Ovary (tissue), 9 donors: ENCODE results near the gene CACNA2D3. TPM values are rescaled to one million over a fixed set of nuclear protein-coding genes. Genes with fewer than 3 reads are reported as not detected.

Experiments
- DNase-seq, 5 donors: peaks; one replicate each; pipeline ENCODE4 v3.0.0-alpha.2; 2019 to 2020
- H3K27ac ChIP-seq, 2 donors: fragments of 200-600 bp; one replicate each; pipeline versions ENCODE4 v1.5.1 to v1.8.0; 2019 to 2022
- H3K27me3 ChIP-seq: fragments of 200-600 bp; one replicate; pipeline ENCODE4 v1.8.0; 2022
- H3K36me3 ChIP-seq: fragments of 200-600 bp; sonication (generic); one replicate; pipeline ENCODE4 v1.5.1; 2019
- H3K4me1 ChIP-seq: one replicate; pipeline ENCODE4 v1.8.1; 2013; ENCODE audit warnings: mild to moderate bottlenecking, moderate library complexity; ENCODE audit not compliant: insufficient read depth
- H3K4me3 ChIP-seq: fragments of 200-600 bp; sonication (generic); one replicate; pipeline ENCODE4 v1.5.1; 2017
- H3K9me3 ChIP-seq, 2 donors: fragments of 200-600 bp in 1 of 2; sonication (generic) in 1 of 2; one replicate each; pipeline versions ENCODE4 v1.5.1 to v1.8.1; 2013 to 2019; ENCODE audit warnings: mild to moderate bottlenecking in 1 of 2, moderate library complexity in 1 of 2
- CTCF ChIP-seq, 3 donors: fragments of 450-650 bp in 2 of 3; fragments of 200-600 bp in 1 of 3; IDR thresholded peaks; one replicate each; pipeline versions ENCODE4 v1.5.1 to v1.8.0; 2016 to 2022; ENCODE audit warnings: antibody characterized with exemption in 3 of 3, mild to moderate bottlenecking in 1 of 3
- EP300 ChIP-seq: sonication (generic); formaldehyde crosslinking; IDR thresholded peaks from one replicate; pipeline ENCODE4 v1.6.1; 2017; ENCODE audit warnings: antibody characterized with exemption
- POLR2A ChIP-seq: fragments of 450-650 bp; IDR thresholded peaks from one replicate; pipeline ENCODE4 v1.6.1; 2017; ENCODE audit warnings: antibody characterized with exemption, mild to moderate bottlenecking, moderate library complexity
- WGBS, 3 donors: extraction: QIAGEN DNeasy Blood & Tissue Kit in 1 of 3; methylation state at CpG; one replicate each; pipeline versions ENCODE4 v1.1.5 to v1.1.7; 2013 to 2017; 5-methylcytosine and 5-hydroxymethylcytosine counted together
- intact Hi-C, 4 donors: fragments of 100-400 bp; cut with DNase I; formaldehyde crosslinking; loops; one replicate each; pipeline versions ENCODE4 v1.11.0 to v1.15.1; 2022 to 2023
- polyA plus RNA-seq, 2 donors: library from polyadenylated mRNA; stranded (reverse); fragments of 200-250 nt in 1 of 2; fragments of 350-450 nt in 1 of 2; fragmentation: Illumina TruSeq in 1 of 2; extraction: RNeasy Lipid Tissue Mini Kit (QIAGEN cat#74804) in 1 of 2; gene quantifications; one replicate each; pipeline ENCODE4 v1.2.3, GENCODE V29; 2013 to 2014
- total RNA-seq, 7 donors: library from RNA; depleted of rRNA in 2 of 7; stranded (reverse); fragments of >200 nt in 2 of 7; fragmentation: NEBNext Ultra II Directional in 3 of 7; extraction: Animal tissue kit (Norgen Biotek cat#: 25700) in 3 of 7; gene quantifications; one replicate each; pipeline versions ENCODE4 v1.1.0 to v1.2.4, GENCODE V29; 2016 to 2023
- donor health status: DM: no; HTN: no; CAD: no; lungs with moderate emphysema.
- donor health status: DM: no; HTN: no; CAD: no.
- donor health status: Bipolar disorder and iron deficiency.
- donor health status: DM: yes; HTN: yes; CAD: no.
- donor health status: DM: no; HTN: no; CAD: no.
- donor health status: DM: yes; HTN: yes; CAD: no.

CACNA2D3 gene
- total and polyA plus RNA-seq, 9 donors: 2.0 to 10.1 (median 4.7) TPM

- intact Hi-C loops: no loop called here
- H3K4me1 ChIP-seq: no peaks in the 10 kb centered on the region
- no peak overlapping the region for H3K27ac ChIP-seq
- DNase-seq: no peak
- no peaks in the 10 kb centered on the region for H3K27me3 ChIP-seq
- H3K9me3 ChIP-seq: no peaks in the 10 kb centered on the region
- H3K4me3 ChIP-seq: no peak overlapping the region
- no peak for TF ChIP-seq POLR2A
- no peak for TF ChIP-seq EP300
- no peak for TF ChIP-seq CTCF (IDR thresholded peaks at IDR 0.05)
- H3K36me3 ChIP-seq: no peaks in the 10 kb centered on the region
- 46 to 51% (median 48%) methylated on average over 3 to 4 of the region's 4 CpGs for WGBS, 3 donors
These were observed 148.6 kb downstream of the CACNA2D3 start for GRCh38 chr3:54270816-54271526.

DNA sequence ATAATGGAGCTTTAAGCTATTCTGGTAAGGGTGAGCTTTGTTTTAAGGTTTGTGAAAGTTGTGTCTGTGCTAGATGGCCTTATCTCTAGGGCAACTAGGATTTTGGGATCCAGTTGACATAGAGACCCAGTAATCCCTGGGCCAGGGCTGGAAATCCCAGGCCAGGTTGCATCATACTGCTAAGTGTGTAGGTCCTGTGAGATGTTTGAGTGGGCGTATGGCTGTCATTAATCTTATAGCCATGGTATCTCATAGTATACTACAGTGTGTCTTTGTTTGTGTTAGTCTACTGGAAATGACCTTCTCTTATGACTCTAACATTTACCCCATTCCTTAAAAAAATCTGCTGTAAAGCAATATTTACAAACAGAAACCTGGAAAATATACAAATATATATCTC, 151.4 kb downstream of the CACNA2D3 start:
- DNase-seq: no peak
- Histone ChIP-seq H3K27me3 (no peaks in the 10 kb centered on the region), H3K9me3 (no peaks in the 10 kb centered on the region), H3K27ac (no peak overlapping the region), H3K36me3 (no peaks in the 10 kb centered on the region), H3K4me1 (no peaks in the 10 kb centered on the region), H3K4me3 (no peak overlapping the region)
- no peak for TF ChIP-seq CTCF (IDR thresholded peaks at IDR 0.05)
- 97 to 99% (median 97%) methylated on average over 1 of the region's 1 CpG for WGBS, 3 donors
- intact Hi-C loops: no loop called here

- TF ChIP-seq EP300: no peak
- WGBS, 3 donors: 68 to 83% (median 69%) methylated on average over 4 of the region's 4 CpGs
These were observed 152.3 kb downstream of the CACNA2D3 start for GRCh38 chr3:54274607-54275006.

DNA sequence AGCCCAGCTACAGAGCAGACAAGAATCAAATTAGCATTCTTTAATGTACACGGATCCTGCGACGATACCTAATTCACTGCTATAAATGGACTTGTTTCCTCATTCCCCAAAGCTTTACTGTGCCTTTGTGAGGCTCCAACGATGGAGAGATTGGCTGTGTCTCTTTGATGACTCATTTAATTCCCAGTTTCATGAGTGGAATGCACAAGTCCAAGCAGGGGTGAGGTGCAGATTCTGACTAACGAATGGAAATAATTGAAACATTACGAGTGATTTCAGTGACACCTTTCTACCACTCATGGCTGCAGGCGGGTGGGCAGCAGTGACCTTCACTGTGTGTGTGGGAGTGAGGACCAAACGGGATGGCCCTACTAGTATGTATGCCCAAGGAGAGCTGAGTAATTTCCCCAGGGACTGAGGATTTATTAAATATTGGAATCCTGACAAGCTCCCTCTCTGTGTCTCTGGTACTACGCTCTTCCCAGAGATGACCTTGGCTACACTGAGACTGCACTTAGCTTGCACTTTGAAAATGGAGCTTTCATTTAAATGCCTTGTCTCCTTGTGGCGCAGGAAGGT, 156.7 kb downstream of the CACNA2D3 start:
- Histone ChIP-seq H3K27me3 (no peaks in the 10 kb centered on the region), H3K9me3 (no peaks in the 10 kb centered on the region), H3K4me1 (no peaks in the 10 kb centered on the region), H3K36me3 (no peaks in the 10 kb centered on the region), H3K4me3 (no peak overlapping the region), H3K27ac (no peak overlapping the region)
- no peak for TF ChIP-seq POLR2A
- TF ChIP-seq CTCF (IDR thresholded peaks at IDR 0.05): no peak
- no peak for TF ChIP-seq EP300
- 33 to 42% (median 40%) methylated on average over 10 of the region's 10 CpGs for WGBS, 3 donors
- no peak for DNase-seq
- intact Hi-C loops: no loop called here

More at GRCh38 chr3:54274607-54275006, 152.3 kb downstream of the CACNA2D3 start:
- no peak for DNase-seq
- no peak overlapping the region for H3K27ac ChIP-seq
- no peaks in the 10 kb centered on the region for H3K27me3 ChIP-seq
- H3K4me3 ChIP-seq: no peak overlapping the region
- H3K4me1 ChIP-seq: no peaks in the 10 kb centered on the region
- H3K9me3 ChIP-seq: no peaks in the 10 kb centered on the region
- intact Hi-C loops: no loop called here
- H3K36me3 ChIP-seq: no peaks in the 10 kb centered on the region

GRCh38 chr3:54283470-54283869, 161.1 kb downstream of the CACNA2D3 start:
- DNase-seq: no peak
- Histone ChIP-seq H3K4me3 (no peak overlapping the region), H3K4me1 (no peaks in the 10 kb centered on the region), H3K27ac (no peak overlapping the region), H3K27me3 (no peaks in the 10 kb centered on the region), H3K9me3 (no peaks in the 10 kb centered on the region), H3K36me3 (no peaks in the 10 kb centered on the region)
- WGBS, 3 donors: 52 to 62% (median 54%) methylated on average over 4 of the region's 4 CpGs
- TF ChIP-seq EP300 (no peak), CTCF (IDR thresholded peaks at IDR 0.05) (no peak), POLR2A (no peak)
- intact Hi-C loops: no loop called here
